ENCODE measurements around the gene CD44. TPM values are rescaled to one million over a fixed set of nuclear protein-coding genes. Genes with fewer than 3 reads are reported as not detected.

The CD44 gene
- total RNA-seq, 1 experiment from 2014 or later: 61.4 TPM

GRCh38 chr11:35101223-35101622, 37.7 kb upstream of the CD44 start:
- no peaks in the 10 kb centered on the region for H3K9me3 ChIP-seq
- no TSS peak for BruUV-seq (replicated peaks)
- no peak for DNase-seq
- Mint-ChIP-seq H3K27ac (ENCODE audit: unreplicated experiment) (no peak overlapping the region), H3K4me3 (ENCODE audit: unreplicated experiment) (no peak overlapping the region), H3K36me3 (ENCODE audit: insufficient read depth, unreplicated experiment) (no peaks in the 10 kb centered on the region), H3K27me3 (ENCODE audit: insufficient read depth, unreplicated experiment) (peaks cover 5% of the 10 kb centered on the region), H3K9me3 (ENCODE audit: unreplicated experiment) (no peaks in the 10 kb centered on the region), H3K4me1 (ENCODE audit: low read depth, unreplicated experiment) (peaks cover 5% of the 10 kb centered on the region)
- CTCF ChIA-PET: no interaction called here
- H3K4me3 ChIP-seq (ENCODE audit: low read depth, low read length): no peak overlapping the region
- H3K36me3 ChIP-seq (ENCODE audit: control insufficient read depth, insufficient read depth, low read length): no peaks in the 10 kb centered on the region
- POLR2A ChIA-PET: no interaction called here
- intact Hi-C loops (cut with micrococcal nuclease; ENCODE audit: unreplicated experiment): no loop called here
- no peak for TF ChIP-seq CTCF (IDR thresholded peaks at IDR 0.05; ENCODE audit: insufficient read depth in 1 of 2, low read depth in 1 of 2, low read length in 1 of 2, severe bottlenecking in 1 of 2, unreplicated experiment in 1 of 2)
- no peaks in the 10 kb centered on the region for H3K4me1 ChIP-seq
- no peaks in the 10 kb centered on the region for H3K27me3 ChIP-seq (replicated peaks; ENCODE audit: control insufficient read depth, insufficient read depth, low read length)

DNA sequence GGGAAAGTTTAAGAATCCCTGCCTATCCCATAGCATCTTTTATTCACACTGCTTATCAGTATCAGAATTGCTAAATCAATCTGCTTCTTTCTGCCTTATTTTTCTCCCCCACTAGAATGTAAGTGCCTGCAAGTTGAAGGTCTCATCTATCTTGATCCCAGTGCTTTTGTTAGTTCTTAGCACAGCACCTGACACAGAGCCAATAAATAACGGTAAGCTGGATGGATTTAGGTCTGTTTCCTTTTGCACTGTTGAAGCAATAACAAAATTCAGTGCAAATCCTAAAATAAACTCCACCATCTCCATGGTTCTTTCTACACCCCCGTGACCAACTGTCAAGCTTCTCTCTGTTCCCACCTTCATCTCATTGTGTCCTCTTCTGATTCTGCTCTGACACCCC, 36.7 kb upstream of the CD44 start:
- Mint-ChIP-seq H3K9me3 (ENCODE audit: unreplicated experiment) (no peaks in the 10 kb centered on the region), H3K4me1 (ENCODE audit: low read depth, unreplicated experiment) (peaks cover 5% of the 10 kb centered on the region), H3K36me3 (ENCODE audit: insufficient read depth, unreplicated experiment) (no peaks in the 10 kb centered on the region), H3K27ac (ENCODE audit: unreplicated experiment) (no peak overlapping the region), H3K4me3 (ENCODE audit: unreplicated experiment) (no peak overlapping the region), H3K27me3 (ENCODE audit: insufficient read depth, unreplicated experiment) (peaks cover 5% of the 10 kb centered on the region)
- TF ChIP-seq CTCF (IDR thresholded peaks at IDR 0.05; ENCODE audit: insufficient read depth in 1 of 2, low read depth in 1 of 2, low read length in 1 of 2, severe bottlenecking in 1 of 2, unreplicated experiment in 1 of 2): no peak
- no TSS peak for BruUV-seq (replicated peaks)
- intact Hi-C loops (cut with micrococcal nuclease; ENCODE audit: unreplicated experiment): no loop called here
- no peak overlapping the region for H3K4me3 ChIP-seq (ENCODE audit: low read depth, low read length)
- H3K9me3 ChIP-seq: no peaks in the 10 kb centered on the region
- DNase-seq: no peak
- no peaks in the 10 kb centered on the region for H3K36me3 ChIP-seq (ENCODE audit: control insufficient read depth, insufficient read depth, low read length)
- POLR2A ChIA-PET: no interaction called here
- no peaks in the 10 kb centered on the region for H3K4me1 ChIP-seq
- H3K27me3 ChIP-seq (replicated peaks; ENCODE audit: control insufficient read depth, insufficient read depth, low read length): no peaks in the 10 kb centered on the region
- CTCF ChIA-PET: no interaction called here

- ChIA-PET CTCF (no interaction called here), POLR2A (no interaction called here)
- BruUV-seq (replicated peaks): no TSS peak
Observed at GRCh38 chr11:35103366-35104208, 35.4 kb upstream of the CD44 start.

More at GRCh38 chr11:35103366-35104208, 35.4 kb upstream of the CD44 start:
- TF ChIP-seq CTCF (IDR thresholded peaks at IDR 0.05; ENCODE audit: insufficient read depth in 1 of 2, low read depth in 1 of 2, low read length in 1 of 2, severe bottlenecking in 1 of 2, unreplicated experiment in 1 of 2): no peak
- Mint-ChIP-seq H3K4me3 (ENCODE audit: unreplicated experiment) (no peak overlapping the region), H3K4me1 (ENCODE audit: low read depth, unreplicated experiment) (peaks cover 5% of the 10 kb centered on the region), H3K27me3 (ENCODE audit: insufficient read depth, unreplicated experiment) (peaks cover 5% of the 10 kb centered on the region), H3K36me3 (ENCODE audit: insufficient read depth, unreplicated experiment) (no peaks in the 10 kb centered on the region), H3K9me3 (ENCODE audit: unreplicated experiment) (no peaks in the 10 kb centered on the region), H3K27ac (ENCODE audit: unreplicated experiment) (no peak overlapping the region)
- no peak overlapping the region for H3K4me3 ChIP-seq (ENCODE audit: low read depth, low read length)
- intact Hi-C loops (cut with micrococcal nuclease; ENCODE audit: unreplicated experiment): no loop called here
- H3K4me1 ChIP-seq: no peaks in the 10 kb centered on the region
- no peak for DNase-seq
- no peaks in the 10 kb centered on the region for H3K36me3 ChIP-seq (ENCODE audit: control insufficient read depth, insufficient read depth, low read length)
- H3K27me3 ChIP-seq (replicated peaks; ENCODE audit: control insufficient read depth, insufficient read depth, low read length): no peaks in the 10 kb centered on the region
- H3K9me3 ChIP-seq: no peaks in the 10 kb centered on the region

Measured in Caco-2 (cell line).